NCI-H2227 (cell line): ENCODE data around the gene CNOT6.
"Not testable (repeated sequence)": the region's sequence is repeated elsewhere in the genome, so short reads cannot be mapped to it uniquely, and the experiment has no call there.

Source experiments
- DNase-seq: peaks from one replicate; lab custom pipeline; 2025; ENCODE audit not compliant: unreplicated experiment; lab: John Stamatoyannopoulos, UW

CNOT6 gene

DNA sequence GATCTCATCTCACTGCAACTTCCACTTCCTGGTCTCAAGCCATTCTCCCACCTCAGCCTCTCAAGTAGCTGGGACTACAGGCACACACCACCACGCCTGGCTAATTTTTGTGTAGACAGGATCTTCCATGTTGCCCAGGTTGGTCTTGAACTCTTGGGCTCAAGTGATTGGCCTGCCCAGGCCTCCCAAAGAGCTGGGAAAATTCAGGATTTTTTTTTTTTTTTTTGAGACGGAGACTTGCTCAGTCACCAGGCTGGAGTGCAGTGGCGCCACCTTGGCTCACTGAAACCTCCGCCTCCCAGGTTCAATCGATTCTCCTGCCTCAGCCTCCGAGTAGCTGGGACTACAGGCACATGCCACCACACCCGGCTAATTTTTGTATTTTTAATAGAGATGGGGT is 21.8 kb downstream of the CNOT6 start:
- DNase-seq: not testable (repeated sequence)

GRCh38 chr5:180516440-180516839 is 22.3 kb downstream of the CNOT6 start:
- no peak for DNase-seq

GRCh38 chr5:180519098-180519497 is 24.9 kb downstream of the CNOT6 start:
- DNase-seq: no peak

GRCh38 chr5:180521101-180521500 is 26.9 kb downstream of the CNOT6 start:
- DNase-seq: no peak

DNA sequence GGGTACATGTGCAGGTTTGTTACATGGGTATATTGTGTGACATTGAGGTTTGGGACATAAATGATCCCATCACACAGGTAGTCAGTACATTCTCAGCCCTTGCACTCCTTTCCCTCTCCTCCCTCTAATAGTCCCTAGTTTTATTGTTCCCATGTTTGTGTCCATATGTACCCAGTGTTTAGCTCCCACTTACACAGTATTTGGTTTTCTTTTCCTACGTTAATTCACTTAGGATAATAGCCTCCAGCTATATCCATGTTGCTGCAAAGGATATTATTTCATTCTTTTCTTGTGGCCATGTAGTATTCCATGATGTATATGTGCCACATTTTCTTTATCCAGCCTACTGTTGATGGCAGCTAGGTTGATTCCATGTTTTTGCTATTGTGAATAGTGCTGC is 27.4 kb downstream of the CNOT6 start:
- no peak for DNase-seq

GRCh38 chr5:180522330-180522729 is 28.2 kb downstream of the CNOT6 start:
- no peak for DNase-seq

- no peak for DNase-seq
Observed at GRCh38 chr5:180523629-180524466, 29.7 kb downstream of the CNOT6 start.

DNA sequence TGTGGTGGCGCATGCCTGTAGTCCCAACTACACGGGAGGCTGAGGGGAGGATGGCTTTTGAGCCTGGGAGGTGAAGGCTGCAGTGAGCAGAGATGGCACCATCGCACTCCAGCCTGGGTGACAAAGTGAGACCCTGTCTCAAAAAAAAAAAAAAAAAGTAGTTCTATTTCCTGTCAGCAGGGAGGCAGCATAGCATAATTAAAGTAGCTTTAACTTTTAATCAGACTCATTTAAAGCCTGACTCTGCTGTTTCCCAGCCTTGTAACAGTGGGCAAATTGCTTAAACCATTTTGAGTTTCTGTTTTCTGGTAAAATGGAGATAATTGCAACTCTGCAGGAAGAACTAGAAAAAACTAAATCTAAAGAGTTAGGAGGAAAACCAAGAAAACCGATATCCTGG is 31.2 kb downstream of the CNOT6 start:
- DNase-seq: no peak

- DNase-seq: no peak
Observed at GRCh38 chr5:180526269-180526668, 32.1 kb downstream of the CNOT6 start.

DNA sequence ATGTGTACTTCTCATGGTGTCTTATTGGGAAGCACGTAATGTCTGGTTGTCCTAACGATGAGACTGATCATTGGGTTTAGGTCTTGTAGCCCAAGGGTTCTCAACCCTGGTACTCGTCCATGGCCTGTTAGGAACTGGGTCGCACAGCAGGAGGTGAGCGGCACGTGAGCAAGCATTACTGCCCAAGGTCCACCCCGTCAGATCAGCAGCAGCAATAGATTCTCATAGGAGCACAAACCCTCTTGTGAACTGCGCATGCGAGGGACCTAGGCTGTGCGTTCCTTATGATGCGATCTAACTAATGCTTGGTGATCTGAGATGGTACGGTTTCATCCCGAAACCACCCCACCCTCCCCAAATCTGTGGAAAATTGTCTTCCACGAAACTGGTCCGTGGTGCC is 33.5 kb downstream of the CNOT6 start:
- no peak for DNase-seq

- DNase-seq: not testable (repeated sequence)
Observed at GRCh38 chr5:180531036-180531585, 36.9 kb downstream of the CNOT6 start.

DNA sequence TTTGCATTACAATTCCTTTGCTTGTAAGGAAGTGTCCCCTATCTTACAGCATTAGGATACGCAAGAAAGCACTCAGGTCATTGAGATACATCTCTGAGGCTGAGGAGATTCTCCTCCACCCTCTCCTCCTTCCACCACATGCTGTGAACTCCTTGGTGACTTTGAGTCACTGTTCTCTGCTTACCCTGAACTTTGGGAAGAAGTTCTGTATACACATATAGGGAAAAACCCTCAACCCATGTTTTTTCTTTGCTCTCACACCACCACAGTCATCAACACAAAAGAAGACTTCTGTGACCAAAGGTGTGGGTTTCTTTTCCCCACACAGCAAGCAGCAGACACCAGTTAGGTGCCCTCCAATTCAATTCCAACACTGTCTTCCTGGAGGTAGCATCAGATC is 38.1 kb downstream of the CNOT6 start:
- DNase-seq: no peak

DNA sequence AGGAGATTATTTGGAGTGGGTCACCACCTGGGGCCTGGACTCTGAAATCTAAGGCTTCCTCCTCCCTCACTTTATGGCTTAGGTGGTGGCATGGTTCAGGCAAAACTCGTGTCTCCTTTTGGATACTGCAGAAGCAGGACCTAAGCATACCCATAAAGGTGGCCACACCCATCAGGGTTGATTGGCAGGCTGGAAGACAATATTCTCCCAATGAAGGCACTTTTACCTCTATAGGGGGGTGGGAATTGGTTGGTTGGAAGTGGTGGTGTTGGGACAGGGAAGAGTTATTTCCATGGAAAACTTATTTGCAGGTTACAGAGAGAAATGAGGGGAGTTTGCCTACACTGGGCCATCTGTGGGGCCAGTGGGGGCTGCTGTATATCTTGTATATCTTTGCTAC is 39.7 kb downstream of the CNOT6 start:
- DNase-seq: no peak

DNA sequence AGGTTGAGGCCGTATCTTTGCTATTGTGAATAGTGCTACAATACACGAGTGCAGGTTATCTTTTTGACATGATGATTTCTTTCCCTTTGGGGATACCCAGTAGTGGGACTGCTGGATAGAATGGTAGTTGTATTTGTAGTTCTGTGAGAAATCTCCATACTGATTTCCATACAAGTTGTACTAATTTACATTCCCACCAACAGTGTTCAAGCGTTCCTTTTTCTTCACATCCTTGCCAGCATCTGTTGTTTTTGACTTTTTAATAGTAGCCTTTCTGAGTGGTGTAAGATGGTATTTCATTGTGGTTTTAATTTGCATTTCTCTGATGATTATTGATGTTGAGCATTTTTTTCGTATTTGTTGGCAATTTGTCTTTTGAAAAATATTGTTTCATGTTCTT is 41.4 kb downstream of the CNOT6 start:
- no peak for DNase-seq

DNA sequence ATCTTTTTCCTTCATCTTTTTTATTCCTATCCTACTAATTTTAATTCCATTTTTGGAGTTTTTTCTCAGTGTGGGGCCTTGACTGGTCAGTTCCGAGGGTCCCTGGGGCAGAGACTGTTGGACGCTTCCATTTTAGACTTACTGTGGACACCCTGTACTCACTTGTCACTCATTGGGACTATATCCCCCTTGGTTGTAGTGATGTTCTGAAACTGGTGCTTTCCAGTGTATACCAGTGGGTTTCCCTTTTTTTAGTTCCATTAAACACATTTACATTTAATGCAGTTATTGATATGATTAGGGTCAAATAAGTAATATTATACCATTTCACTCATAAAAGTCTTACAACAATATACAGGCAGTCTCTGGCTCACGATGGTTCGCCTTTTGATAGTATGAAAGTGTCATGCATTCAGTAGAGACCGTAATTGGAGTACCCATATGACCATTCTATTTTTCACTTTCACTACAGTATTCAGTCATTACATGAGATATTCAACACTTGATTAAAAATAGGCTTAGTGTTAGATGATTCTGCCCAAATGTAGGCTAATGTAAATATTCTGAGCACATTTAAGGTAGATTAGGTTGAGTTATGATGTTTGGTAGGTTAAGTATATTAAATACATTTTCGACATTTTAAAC is 46.0 kb downstream of the CNOT6 start:
- no peak for DNase-seq

- no peak for DNase-seq
Observed at GRCh38 chr5:180541710-180542109, 47.5 kb downstream of the CNOT6 start.

- DNase-seq: no peak
Observed at GRCh38 chr5:180545248-180545647, 51.1 kb downstream of the CNOT6 start.

DNA sequence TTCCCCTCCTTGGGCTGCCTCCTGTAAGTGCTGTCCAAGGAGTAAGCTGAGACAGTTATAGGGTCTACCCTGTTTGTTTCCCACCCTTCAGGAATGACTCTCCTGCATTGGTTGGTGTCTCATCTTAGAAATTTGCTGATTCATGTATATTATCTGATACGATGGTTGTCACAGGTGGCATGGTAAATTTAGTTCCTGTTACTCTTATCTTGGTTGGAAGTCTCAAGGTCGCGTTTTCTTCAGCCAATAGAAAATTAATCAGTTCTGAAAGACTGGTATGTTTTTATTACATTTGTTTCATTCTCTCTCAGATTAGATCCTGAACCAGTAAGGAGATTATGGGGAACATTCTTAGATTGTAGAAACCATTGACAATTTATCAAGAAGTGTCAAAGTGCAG is 54.4 kb downstream of the CNOT6 start:
- DNase-seq: no peak

GRCh38 chr5:180553530-180553929 is 59.4 kb downstream of the CNOT6 start:
- DNase-seq: no peak

DNA sequence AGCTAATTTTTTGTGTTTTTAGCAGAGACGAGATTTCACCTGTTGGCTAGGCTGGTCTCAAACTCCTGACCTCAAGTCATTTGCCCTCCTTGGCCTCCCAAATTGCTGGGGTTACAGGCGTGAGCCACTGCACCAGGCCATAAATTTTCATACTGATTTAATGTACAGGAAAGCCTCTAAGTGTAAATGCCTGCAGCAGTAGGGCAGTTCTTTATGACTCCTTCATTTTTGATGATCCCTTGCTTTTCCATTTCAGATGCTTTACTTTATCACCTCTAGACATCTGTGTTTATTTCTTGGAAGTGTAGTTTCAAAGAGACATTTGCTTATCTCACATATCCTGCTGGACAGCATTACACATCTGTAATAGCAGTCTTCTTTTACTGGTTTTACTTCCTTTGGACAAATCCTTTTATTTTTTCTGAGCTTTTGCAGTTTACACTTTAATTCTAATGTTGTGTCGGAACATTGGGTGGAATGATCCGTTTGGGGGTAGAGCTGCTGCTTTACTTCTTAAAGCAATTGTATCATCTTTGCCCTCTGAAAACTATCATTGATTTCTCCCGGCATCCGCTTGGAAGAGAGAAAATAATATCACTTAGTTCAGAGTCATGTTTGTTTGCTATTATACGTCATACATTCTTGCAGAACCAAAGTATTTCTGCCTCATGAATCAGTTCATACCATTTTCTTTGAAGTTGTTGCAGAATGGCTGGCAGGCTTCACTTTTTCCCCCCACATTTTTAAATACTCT is 61.2 kb downstream of the CNOT6 start:
- DNase-seq: no peak

DNA sequence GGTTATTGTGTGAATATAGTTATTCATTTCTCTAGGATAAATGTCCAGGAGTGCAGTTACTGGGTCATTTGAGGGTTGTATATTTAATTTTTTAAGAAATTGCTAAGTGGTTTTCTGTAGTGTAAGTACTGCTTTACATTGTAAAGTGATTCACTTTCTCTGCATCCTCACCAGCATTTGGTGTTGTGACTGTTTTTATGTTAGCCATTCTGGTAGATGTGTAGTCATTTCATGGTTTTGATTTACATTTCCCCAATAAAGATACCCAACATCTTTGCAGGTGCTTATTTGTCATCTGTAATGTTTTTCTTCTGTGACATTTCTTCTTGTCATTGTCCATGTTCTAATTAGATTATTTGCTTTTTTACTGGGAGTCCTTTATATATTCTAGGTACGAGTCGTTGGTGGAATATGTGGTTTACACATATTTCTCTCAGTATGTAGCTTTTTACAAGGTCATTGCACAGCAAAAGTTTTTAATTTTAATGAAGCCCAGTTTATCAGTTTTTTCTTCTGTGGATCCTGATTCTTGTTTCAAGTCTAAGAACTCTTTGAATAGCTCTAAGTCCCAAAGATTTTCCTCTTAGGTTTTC is 63.1 kb downstream of the CNOT6 start:
- no peak for DNase-seq
